ENCODE measurements around the gene CENPP. TPM values are rescaled to one million over a fixed set of nuclear protein-coding genes. Genes with fewer than 3 reads are reported as not detected.
A peak's percentile ranks its signal among the peaks of the same experiment; 100 is the strongest.

Gene CENPP
- total RNA-seq, 1 experiment from 2014 or later = 4.2 TPM

GRCh38 chr9:92476962-92477361 lies 151.2 kb downstream of the CENPP start:
- BruUV-seq (replicated peaks) = no TSS peak
- no peak for DNase-seq (ENCODE audit: unreplicated experiment)
- POLR2A ChIA-PET = interaction anchor here (0.9 to 1.5 kb wide), 3 partner anchors 9 to 91 kb away, joined by 3 to 4 read pairs (median 4); no protein-coding TSS in a partner anchor
- intact Hi-C loops (cut with micrococcal nuclease) = no loop called here
- Mint-ChIP-seq H3K27ac (ENCODE audit: low read depth, unreplicated experiment) (no peak overlapping the region), H3K4me3 (ENCODE audit: unreplicated experiment) (no peak overlapping the region), H3K9me3 (ENCODE audit: unreplicated experiment) (no peaks in the 10 kb centered on the region), H3K27me3 (ENCODE audit: insufficient read depth, unreplicated experiment) (no peaks in the 10 kb centered on the region), H3K36me3 (ENCODE audit: insufficient read depth, unreplicated experiment) (no peaks in the 10 kb centered on the region), H3K4me1 (ENCODE audit: insufficient read depth, unreplicated experiment) (peaks cover 12% of the 10 kb centered on the region)
- TF ChIP-seq CTCF (IDR thresholded peaks at IDR 0.05; ENCODE audit: unreplicated experiment) = no peak
- CTCF ChIA-PET = no interaction called here

GRCh38 chr9:92478783-92479182 lies 153.0 kb downstream of the CENPP start:
- H3K9me3 Mint-ChIP-seq (ENCODE audit: unreplicated experiment) = no peaks in the 10 kb centered on the region
- ChIA-PET CTCF (interaction anchor here (0.7 to 1.3 kb wide), 2 partner anchors 11 to 21 kb away, joined by 3 to 6 read pairs; no protein-coding TSS in a partner anchor), POLR2A (interaction anchor here (0.8 kb wide), 1 partner anchor 13 kb away, joined by 4 read pairs; no protein-coding TSS in a partner anchor)
- no peak for DNase-seq (ENCODE audit: unreplicated experiment)
- BruUV-seq (replicated peaks) = no TSS peak
- no peak overlapping the region for H3K27ac Mint-ChIP-seq (ENCODE audit: low read depth, unreplicated experiment)
- H3K36me3 Mint-ChIP-seq (ENCODE audit: insufficient read depth, unreplicated experiment) = no peaks in the 10 kb centered on the region
- no peak for TF ChIP-seq CTCF (IDR thresholded peaks at IDR 0.05; ENCODE audit: unreplicated experiment)
- no peak overlapping the region for H3K4me3 Mint-ChIP-seq (ENCODE audit: unreplicated experiment)
- peaks cover 16% of the 10 kb centered on the region for H3K4me1 Mint-ChIP-seq (ENCODE audit: insufficient read depth, unreplicated experiment)
- intact Hi-C loops (cut with micrococcal nuclease) = no loop called here
- no peaks in the 10 kb centered on the region for H3K27me3 Mint-ChIP-seq (ENCODE audit: insufficient read depth, unreplicated experiment)

- POLR2A ChIA-PET = interaction anchor here (0.8 to 4.4 kb wide), 3 partner anchors 13 to 27 kb away, joined by 4 to 28 read pairs (median 23); no protein-coding TSS in a partner anchor
- intact Hi-C loops (cut with micrococcal nuclease) = no loop called here
Measured at GRCh38 chr9:92479346-92479745, 153.6 kb downstream of the CENPP start.

GRCh38 chr9:92480291-92480771 lies 154.6 kb downstream of the CENPP start:
- no TSS peak for BruUV-seq (replicated peaks)
- intact Hi-C loops (cut with micrococcal nuclease) = no loop called here
- H3K27ac Mint-ChIP-seq (ENCODE audit: low read depth, unreplicated experiment) = peak overlapping the region; percentile 97
- H3K4me1 Mint-ChIP-seq (ENCODE audit: insufficient read depth, unreplicated experiment) = peaks cover 22% of the 10 kb centered on the region
- no peaks in the 10 kb centered on the region for H3K9me3 Mint-ChIP-seq (ENCODE audit: unreplicated experiment)
- CTCF ChIA-PET = interaction anchor here (1.3 kb wide), 1 partner anchor 43 kb away, joined by 3 read pairs; no protein-coding TSS in a partner anchor
- no peak for DNase-seq (ENCODE audit: unreplicated experiment)
- H3K36me3 Mint-ChIP-seq (ENCODE audit: insufficient read depth, unreplicated experiment) = no peaks in the 10 kb centered on the region
- no peak for TF ChIP-seq CTCF (IDR thresholded peaks at IDR 0.05; ENCODE audit: unreplicated experiment)
- H3K27me3 Mint-ChIP-seq (ENCODE audit: insufficient read depth, unreplicated experiment) = no peaks in the 10 kb centered on the region
- POLR2A ChIA-PET = interaction anchor here (0.6 to 4.4 kb wide), 12 partner anchors 11 to 190 kb away, joined by 3 to 28 read pairs (median 6); partner anchors contain the start of gene IPPK
- no peak overlapping the region for H3K4me3 Mint-ChIP-seq (ENCODE audit: unreplicated experiment)

More at GRCh38 chr9:92479346-92479745, 153.6 kb downstream of the CENPP start:
- H3K9me3 Mint-ChIP-seq (ENCODE audit: unreplicated experiment) = no peaks in the 10 kb centered on the region
- DNase-seq (ENCODE audit: unreplicated experiment) = no peak
- CTCF ChIA-PET = interaction anchor here (1.3 kb wide), 1 partner anchor 12 kb away, joined by 3 read pairs; no protein-coding TSS in a partner anchor
- BruUV-seq (replicated peaks) = no TSS peak
- no peak overlapping the region for H3K4me3 Mint-ChIP-seq (ENCODE audit: unreplicated experiment)
- no peak for TF ChIP-seq CTCF (IDR thresholded peaks at IDR 0.05; ENCODE audit: unreplicated experiment)
- H3K27ac Mint-ChIP-seq (ENCODE audit: low read depth, unreplicated experiment) = no peak overlapping the region
- no peaks in the 10 kb centered on the region for H3K27me3 Mint-ChIP-seq (ENCODE audit: insufficient read depth, unreplicated experiment)
- peaks cover 22% of the 10 kb centered on the region for H3K4me1 Mint-ChIP-seq (ENCODE audit: insufficient read depth, unreplicated experiment)
- H3K36me3 Mint-ChIP-seq (ENCODE audit: insufficient read depth, unreplicated experiment) = no peaks in the 10 kb centered on the region

Data from MCF 10A (cell line).